ENCODE measurements around the gene PDCD6IP.

- no peak for TF ChIP-seq CTCF (conservative IDR thresholded peaks at IDR 0.05; ENCODE audit: low read depth in 2 of 2)
- TF ChIP-seq POLR2AphosphoS5 (IDR thresholded peaks at IDR 0.05; ENCODE audit: low read depth) = no peak
- no peak for TF ChIP-seq REST (IDR thresholded peaks at IDR 0.05; ENCODE audit: unreplicated experiment)
- TF ChIP-seq EZH2 (IDR thresholded peaks at IDR 0.05; ENCODE audit: low read depth, unreplicated experiment) = no peak
- no peak for TF ChIP-seq ETS1 (IDR thresholded peaks at IDR 0.05)
- TF ChIP-seq JUNB (IDR thresholded peaks at IDR 0.05; ENCODE audit: unreplicated experiment) = no peak
- TF ChIP-seq ZNF114 (CRISPR knock-in tag; IDR thresholded peaks at IDR 0.05) = no peak
- TF ChIP-seq ZNF331 (CRISPR knock-in tag; IDR thresholded peaks at IDR 0.05; ENCODE audit: low read depth) = no peak
- no peak for TF ChIP-seq EZH2phosphoT487 (IDR thresholded peaks at IDR 0.05; ENCODE audit: unreplicated experiment)
- no peak for TF ChIP-seq CREB1 (CRISPR knock-in tag; IDR thresholded peaks at IDR 0.05; ENCODE audit: low read depth)
- no peak for TF ChIP-seq NANOG (IDR thresholded peaks at IDR 0.05; ENCODE audit: borderline replicate concordance)
- TF ChIP-seq ZNF462 (CRISPR knock-in tag; IDR thresholded peaks at IDR 0.05) = no peak
These were observed 39.6 kb upstream of the PDCD6IP start for GRCh38 chr3:33758864-33759263.
